Fibroblast of skin of scalp (primary cell): Measurements from ENCODE around the gene RABL3.
"Not testable (repeated sequence)": the region's sequence is repeated elsewhere in the genome, so short reads cannot be mapped to it uniquely, and the experiment has no call there.

ENCODE experiments used
- DNase-seq: peaks from one replicate; pipeline ENCODE4 v3.0.0-alpha.2; 2013

RABL3 gene

GRCh38 chr3:120743556-120744195 is 1.4 kb upstream of the RABL3 start:
- peak; percentile 27 for DNase-seq

DNA sequence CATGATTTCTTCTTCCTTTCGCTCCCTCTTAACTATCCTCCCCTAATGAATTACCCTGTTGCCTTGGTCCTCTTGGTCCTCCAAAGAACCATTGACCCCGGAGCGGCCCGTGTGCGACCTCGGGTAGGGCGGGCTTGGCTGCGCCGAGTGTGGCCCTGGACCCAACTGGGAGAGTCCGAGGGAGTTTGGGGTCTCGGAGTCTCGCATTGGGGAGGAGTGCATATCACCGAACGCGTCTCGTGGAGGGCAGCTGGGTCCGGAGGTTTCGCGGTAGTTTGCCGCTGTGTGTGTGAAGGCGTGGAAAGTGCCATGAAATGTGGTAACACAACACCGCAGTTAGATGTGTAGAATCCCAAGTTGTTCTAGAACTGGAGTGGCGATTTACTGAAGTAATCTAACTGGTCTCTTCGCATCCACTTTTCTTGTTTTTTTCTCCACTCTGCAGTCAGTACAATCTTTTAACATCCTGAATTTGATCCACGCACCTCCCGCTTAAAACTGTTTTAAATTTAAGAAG is 591 bp upstream of the RABL3 start:
- DNase-seq, result peak; percentile 13

DNA sequence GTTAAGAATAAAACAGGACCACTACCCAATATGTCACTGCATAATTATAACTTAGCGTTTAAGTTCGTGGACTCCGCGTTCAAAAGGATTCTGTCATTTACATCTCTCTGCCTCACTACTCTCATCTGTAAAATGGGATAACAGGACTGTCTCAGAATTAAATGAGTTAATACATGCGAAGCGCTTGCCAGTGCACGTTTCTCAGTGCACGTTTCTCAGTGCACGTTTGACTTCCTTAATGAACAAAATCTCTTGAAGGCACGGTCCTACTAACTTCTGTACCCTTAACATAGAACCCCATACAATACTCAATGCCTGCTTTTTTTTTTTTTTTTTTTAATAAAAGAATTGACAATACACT is 499 bp downstream of the RABL3 start:
- DNase-seq, result peak; percentile 68

DNA sequence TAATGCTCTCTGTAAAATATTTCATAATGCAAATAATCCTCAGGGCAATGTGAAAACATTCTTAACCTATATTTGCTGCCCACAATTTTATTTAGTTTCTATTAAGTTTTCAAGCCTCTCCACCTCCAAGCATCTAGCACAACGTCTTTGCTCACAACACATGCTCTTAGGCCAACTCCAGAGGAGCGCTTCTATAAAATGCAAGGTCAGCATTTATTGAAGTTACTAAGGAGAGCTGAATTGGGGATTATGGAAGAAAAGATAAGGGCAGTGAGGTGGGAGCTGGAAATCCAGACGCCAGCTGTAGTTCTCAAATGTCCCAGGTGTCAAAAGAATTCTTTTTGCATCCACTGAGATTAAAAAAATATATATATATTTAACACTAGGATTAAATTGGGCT is 996 bp downstream of the RABL3 start:
- DNase-seq, result no peak

- not testable (repeated sequence) for DNase-seq
Measured at GRCh38 chr3:120738006-120738405, 4.3 kb downstream of the RABL3 start.

GRCh38 chr3:120730576-120731542 is 11.5 kb downstream of the RABL3 start:
- DNase-seq, result no peak

DNA sequence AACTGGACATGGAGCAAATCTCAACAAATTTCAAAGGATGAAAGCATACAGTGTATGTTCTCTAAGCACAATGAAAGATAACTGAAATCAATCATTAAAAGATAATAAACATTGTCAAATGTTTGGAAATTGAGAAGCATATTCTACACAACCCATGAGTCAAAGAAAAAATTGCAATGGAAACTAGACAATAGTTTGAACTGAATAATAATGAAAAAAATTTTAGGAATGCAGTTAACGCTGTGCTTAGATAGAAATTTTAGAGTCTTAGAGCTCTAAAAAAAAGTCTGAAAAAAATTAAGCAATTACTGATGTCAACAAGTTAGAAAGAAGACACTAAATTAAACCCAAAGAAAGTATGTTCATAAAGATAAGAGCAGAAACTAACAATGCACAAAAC is 15.5 kb downstream of the RABL3 start:
- DNase-seq, result peak; percentile 11

GRCh38 chr3:120719167-120719834 is 23.0 kb downstream of the RABL3 start:
- DNase-seq, result not testable (repeated sequence)

- DNase-seq, result no peak
Measured at GRCh38 chr3:120713262-120713661, 29.1 kb downstream of the RABL3 start.

GRCh38 chr3:120710369-120710768 is 31.9 kb downstream of the RABL3 start:
- no peak for DNase-seq

- no peak for DNase-seq
Measured at GRCh38 chr3:120708408-120708807, 33.9 kb downstream of the RABL3 start.

DNA sequence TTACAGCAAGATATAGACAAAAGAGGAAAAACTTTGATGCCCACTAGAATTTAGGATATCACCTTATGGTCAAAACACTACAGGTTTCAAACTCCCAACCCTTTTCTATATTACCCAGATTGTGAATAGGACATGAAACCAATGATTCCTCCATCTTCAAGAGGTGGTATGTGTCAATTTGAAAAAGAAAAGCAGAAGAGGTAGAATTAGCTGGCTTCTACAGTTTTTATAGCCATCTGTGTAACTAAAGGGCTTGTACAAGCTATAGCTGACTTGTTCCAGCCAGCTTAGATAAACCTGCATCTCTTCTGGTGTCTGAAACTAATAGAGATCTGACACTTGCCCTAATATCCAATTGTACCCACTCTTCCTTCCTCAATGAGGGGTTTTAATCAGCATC is 35.4 kb downstream of the RABL3 start:
- DNase-seq, result no peak

DNA sequence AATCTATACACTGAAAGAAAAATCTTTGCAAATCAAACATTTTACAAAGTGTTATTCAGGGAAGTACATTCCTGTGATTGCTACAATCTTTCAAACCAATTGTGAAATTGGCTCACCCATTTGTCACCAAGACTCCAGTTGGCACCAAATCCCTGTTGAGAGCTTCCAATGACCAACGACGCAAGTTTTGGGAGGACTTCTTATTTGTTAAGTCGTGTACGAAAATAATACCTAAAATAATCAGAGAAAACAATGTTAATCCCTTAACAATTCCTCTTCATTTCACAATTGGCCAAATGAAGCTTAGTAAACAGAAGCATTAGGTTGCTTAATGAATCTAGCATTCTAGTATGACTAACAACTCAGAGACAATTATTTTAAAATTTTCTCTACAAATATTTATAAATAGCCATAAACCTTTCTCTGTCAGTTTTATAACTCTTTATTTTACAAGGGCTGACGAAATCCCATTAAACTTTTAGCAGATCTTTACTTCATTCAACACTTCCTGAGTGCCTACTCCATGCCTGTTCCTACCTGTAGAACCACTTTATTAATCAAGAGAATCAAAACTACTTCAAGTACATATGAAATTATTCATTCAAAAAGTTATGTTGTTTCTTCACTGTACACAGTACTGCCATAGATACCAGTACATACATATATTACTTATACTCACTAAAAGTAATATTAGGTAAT is 36.3 kb downstream of the RABL3 start:
- DNase-seq, result no peak

GRCh38 chr3:120699333-120699732 is 43.0 kb downstream of the RABL3 start:
- DNase-seq, result no peak

DNA sequence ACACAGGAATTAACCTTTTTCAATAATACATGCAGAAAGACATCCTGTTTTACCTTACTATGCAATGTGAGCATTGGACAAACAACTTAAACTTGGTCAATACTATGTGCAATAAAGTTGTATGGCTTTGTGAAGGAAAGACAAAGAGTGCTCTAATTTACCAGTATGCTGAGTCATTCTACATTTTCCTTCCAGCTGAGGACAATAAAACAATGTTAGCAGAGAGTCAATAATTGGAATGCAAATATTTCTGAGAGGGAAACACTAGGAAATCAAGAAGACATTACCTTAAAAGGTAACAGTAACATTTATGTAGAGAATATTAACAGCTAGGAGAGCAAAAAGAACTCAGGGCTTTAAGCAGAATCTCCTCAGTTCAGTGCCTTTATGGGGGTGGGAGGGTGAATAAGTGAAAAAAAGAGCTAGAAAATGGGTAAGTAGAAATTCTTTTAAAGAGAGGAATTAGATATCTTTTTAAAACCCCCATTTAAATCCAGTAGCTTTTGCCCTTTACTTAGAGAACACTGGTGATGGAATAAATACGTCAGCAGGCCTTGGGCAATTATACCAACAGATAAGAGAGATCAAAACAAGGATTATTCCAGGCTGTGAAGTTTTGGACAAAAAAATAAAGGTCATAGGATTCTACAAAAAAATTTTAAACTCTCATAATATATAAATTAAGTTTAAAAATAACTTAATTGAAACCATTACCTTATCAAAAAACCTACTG is 48.7 kb downstream of the RABL3 start:
- DNase-seq, result peak; percentile 78

DNA sequence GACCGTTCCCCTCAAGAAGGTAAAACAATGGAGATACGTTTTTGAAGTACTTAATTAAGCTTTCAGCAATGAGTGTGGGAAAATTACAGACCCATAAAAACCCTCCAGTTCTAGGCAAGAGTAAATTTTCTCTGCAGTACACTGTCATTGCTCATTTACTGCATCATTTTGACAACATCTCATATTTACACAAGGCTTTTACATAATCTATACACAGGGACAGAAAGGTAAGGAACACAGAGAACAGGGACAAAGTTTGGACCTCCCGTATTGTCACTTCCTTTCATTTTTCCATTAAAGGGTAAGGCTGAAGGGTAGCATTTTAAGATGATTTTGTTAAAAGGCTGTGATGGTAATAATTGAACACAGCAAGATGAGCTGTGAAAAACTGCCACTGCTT is 52.9 kb downstream of the RABL3 start:
- DNase-seq, result no peak

GRCh38 chr3:120688121-120688520 is 54.2 kb downstream of the RABL3 start:
- peak; percentile 89 for DNase-seq

GRCh38 chr3:120685411-120685810 is 56.9 kb downstream of the RABL3 start:
- no peak for DNase-seq

DNA sequence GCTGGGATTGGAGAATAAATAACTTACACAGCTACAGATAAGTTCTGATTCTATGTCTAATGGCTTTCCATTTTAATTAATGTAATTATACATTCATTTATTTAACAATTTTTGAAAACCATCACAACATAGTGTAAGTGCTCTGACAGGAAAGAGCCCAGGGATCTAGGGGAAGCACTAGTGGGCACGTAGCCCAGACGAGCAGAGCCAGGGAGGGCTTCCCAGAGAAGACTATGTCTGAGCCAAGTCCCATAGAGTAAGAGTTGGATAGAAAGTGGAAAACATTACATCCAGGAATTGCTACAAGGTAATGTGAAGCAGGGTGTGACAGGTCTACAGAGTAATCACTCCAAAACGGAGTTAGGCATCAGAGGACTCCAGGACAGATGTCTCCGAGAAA is 57.4 kb downstream of the RABL3 start:
- DNase-seq, result no peak

- no peak for DNase-seq
Measured at GRCh38 chr3:120683671-120684301, 58.5 kb downstream of the RABL3 start.

DNA sequence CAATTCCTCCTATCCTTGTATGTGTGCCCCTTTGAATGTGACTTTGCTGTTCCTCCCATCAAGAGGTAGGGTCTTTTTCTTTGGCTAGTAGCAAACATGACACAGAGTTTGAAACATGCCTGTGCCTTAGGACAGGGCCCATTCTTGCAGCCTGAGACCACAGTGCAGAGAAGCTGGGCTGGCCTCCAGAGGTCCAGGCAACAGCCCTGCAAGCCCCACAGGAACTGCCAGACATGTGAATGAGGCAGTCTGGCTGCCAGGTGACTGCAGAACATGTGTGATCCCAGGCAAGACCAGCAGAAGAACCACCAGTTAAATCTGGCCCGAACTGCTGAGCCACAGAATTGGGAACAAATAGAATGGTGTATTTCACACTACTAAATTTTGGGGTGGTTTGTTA is 59.1 kb downstream of the RABL3 start:
- no peak for DNase-seq
